ENCODE measurements around the gene SETMAR. TPM values are rescaled to one million over a fixed set of nuclear protein-coding genes. Genes with fewer than 3 reads are reported as not detected.
A peak's percentile ranks its signal among the peaks of the same experiment; 100 is the strongest.

Gene SETMAR
- total and polyA plus RNA-seq, 2 of the 13 experiments (the other 11 are each of a cell fraction or from before 2014, with no cell fraction given) = 7.0 to 16.7 TPM

DNA sequence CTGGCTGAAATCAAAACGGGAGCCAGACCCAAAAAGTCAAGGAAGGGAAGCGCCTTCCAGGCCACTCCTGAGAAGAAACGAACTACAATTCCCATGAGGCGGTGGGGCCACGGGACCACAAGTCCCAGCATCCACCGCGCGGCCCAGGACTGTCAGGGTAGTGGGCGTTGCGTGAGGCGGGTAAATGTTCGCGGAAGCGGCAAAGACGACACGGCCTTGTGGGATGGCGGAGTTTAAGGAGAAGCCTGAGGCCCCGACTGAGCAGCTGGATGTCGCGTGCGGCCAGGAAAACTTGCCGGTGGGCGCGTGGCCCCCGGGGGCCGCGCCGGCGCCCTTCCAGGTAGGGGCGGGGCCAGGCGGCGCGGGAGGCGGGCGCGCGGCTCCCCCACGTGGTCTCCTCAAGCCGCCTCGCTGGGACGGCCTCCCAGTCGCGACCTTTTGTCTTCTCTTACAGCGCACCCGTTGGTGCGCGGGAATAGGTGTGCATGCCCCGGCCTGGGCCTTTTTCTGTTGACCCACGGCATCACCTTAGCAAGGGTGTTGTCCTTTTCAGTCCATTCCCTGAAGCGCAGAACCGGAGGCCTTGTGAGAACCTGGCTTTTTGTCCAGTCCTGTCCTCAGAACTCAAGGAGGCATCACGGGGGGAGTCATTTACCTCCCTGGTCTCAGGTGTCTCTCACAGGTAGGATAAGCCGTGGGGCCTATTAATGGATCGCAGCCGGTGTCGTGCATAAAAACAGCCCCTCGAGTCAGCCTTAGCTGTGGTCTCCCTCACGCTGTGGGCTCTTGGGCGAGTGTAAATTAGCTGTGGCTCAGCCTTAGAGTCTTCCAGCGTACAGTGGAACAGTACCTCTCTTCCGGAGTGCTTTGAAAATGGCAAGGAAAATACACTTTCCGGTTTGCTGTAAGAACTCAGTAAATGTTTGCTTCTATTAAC, at the start of gene SETMAR (continued):
- TF ChIP-seq E2F2 (CRISPR knock-in tag; IDR thresholded peaks at IDR 0.05; ENCODE audit: borderline replicate concordance) (no peak; the same call in 1 of the 2 replicates), ZFX (CRISPR knock-in tag; IDR thresholded peaks at IDR 0.05; ENCODE audit: low read depth) (peak; percentile 86), ERF (CRISPR knock-in tag; IDR thresholded peaks at IDR 0.05) (peak; percentile 80), SP1 (IDR thresholded peaks at IDR 0.05) (no peak), SP1 (CRISPR knock-in tag; IDR thresholded peaks at IDR 0.05) (peak; percentile 70), ZNF614 (CRISPR knock-in tag; IDR thresholded peaks at IDR 0.05; ENCODE audit: borderline replicate concordance) (peak; percentile 14; the same call in 1 of the 2 replicates), AHR (CRISPR knock-in tag; IDR thresholded peaks at IDR 0.05) (peak; percentile 64; the same call in 1 of the 2 replicates), ZNF615 (CRISPR knock-in tag; IDR thresholded peaks at IDR 0.05; ENCODE audit: borderline replicate concordance) (peak; percentile 29; the same call in 1 of the 2 replicates), JUND (CRISPR knock-in tag; IDR thresholded peaks at IDR 0.05) (0 out of 2 replicates have a peak, but pooled peaks have one; percentile 29), ZNF782 (CRISPR knock-in tag; IDR thresholded peaks at IDR 0.05; ENCODE audit: borderline replicate concordance) (no peak; the same call in 1 of the 2 replicates), ZNF12 (CRISPR knock-in tag; IDR thresholded peaks at IDR 0.05) (peak; percentile 75), ARNT2 (CRISPR knock-in tag; IDR thresholded peaks at IDR 0.05; ENCODE audit: low read depth) (peak; percentile 83)
- TF ChIP-seq, protein P1, sequence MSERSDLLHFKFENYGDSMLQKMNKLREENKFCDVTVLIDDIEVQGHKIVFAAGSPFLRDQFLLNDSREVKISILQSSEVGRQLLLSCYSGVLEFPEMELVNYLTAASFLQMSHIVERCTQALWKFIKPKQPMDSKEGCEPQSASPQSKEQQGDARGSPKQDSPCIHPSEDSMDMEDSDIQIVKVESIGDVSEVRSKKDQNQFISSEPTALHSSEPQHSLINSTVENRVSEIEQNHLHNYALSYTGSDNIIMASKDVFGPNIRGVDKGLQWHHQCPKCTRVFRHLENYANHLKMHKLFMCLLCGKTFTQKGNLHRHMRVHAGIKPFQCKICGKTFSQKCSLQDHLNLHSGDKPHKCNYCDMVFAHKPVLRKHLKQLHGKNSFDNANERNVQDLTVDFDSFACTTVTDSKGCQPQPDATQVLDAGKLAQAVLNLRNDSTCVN (CRISPR knock-in tag; IDR thresholded peaks at IDR 0.05; ENCODE audit: borderline replicate concordance) = no peak
- TF ChIP-seq, protein P2, sequence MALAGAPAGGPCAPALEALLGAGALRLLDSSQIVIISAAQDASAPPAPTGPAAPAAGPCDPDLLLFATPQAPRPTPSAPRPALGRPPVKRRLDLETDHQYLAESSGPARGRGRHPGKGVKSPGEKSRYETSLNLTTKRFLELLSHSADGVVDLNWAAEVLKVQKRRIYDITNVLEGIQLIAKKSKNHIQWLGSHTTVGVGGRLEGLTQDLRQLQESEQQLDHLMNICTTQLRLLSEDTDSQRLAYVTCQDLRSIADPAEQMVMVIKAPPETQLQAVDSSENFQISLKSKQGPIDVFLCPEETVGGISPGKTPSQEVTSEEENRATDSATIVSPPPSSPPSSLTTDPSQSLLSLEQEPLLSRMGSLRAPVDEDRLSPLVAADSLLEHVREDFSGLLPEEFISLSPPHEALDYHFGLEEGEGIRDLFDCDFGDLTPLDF (CRISPR knock-in tag; IDR thresholded peaks at IDR 0.05) = peak; percentile 63; the same call in 1 of the 2 replicates
- TF ChIP-seq, protein P3, sequence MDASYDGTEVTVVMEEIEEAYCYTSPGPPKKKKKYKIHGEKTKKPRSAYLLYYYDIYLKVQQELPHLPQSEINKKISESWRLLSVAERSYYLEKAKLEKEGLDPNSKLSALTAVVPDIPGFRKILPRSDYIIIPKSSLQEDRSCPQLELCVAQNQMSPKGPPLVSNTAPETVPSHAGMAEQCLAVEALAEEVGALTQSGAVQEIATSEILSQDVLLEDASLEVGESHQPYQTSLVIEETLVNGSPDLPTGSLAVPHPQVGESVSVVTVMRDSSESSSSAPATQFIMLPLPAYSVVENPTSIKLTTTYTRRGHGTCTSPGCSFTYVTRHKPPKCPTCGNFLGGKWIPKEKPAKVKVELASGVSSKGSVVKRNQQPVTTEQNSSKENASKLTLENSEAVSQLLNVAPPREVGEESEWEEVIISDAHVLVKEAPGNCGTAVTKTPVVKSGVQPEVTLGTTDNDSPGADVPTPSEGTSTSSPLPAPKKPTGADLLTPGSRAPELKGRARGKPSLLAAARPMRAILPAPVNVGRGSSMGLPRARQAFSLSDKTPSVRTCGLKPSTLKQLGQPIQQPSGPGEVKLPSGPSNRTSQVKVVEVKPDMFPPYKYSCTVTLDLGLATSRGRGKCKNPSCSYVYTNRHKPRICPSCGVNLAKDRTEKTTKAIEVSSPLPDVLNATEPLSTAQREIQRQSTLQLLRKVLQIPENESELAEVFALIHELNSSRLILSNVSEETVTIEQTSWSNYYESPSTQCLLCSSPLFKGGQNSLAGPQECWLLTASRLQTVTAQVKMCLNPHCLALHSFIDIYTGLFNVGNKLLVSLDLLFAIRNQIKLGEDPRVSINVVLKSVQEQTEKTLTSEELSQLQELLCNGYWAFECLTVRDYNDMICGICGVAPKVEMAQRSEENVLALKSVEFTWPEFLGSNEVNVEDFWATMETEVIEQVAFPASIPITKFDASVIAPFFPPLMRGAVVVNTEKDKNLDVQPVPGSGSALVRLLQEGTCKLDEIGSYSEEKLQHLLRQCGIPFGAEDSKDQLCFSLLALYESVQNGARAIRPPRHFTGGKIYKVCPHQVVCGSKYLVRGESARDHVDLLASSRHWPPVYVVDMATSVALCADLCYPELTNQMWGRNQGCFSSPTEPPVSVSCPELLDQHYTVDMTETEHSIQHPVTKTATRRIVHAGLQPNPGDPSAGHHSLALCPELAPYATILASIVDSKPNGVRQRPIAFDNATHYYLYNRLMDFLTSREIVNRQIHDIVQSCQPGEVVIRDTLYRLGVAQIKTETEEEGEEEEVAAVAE (CRISPR knock-in tag; IDR thresholded peaks at IDR 0.05; ENCODE audit: borderline replicate concordance) = peak; percentile 36; the same call in 1 of the 2 replicates
